Measurements from ENCODE around the gene CENPM. TPM values are rescaled to one million over a fixed set of nuclear protein-coding genes. Genes with fewer than 3 reads are reported as not detected.

The CENPM gene
- total RNA-seq, 1 experiment from 2014 or later: 39.8 TPM

DNA sequence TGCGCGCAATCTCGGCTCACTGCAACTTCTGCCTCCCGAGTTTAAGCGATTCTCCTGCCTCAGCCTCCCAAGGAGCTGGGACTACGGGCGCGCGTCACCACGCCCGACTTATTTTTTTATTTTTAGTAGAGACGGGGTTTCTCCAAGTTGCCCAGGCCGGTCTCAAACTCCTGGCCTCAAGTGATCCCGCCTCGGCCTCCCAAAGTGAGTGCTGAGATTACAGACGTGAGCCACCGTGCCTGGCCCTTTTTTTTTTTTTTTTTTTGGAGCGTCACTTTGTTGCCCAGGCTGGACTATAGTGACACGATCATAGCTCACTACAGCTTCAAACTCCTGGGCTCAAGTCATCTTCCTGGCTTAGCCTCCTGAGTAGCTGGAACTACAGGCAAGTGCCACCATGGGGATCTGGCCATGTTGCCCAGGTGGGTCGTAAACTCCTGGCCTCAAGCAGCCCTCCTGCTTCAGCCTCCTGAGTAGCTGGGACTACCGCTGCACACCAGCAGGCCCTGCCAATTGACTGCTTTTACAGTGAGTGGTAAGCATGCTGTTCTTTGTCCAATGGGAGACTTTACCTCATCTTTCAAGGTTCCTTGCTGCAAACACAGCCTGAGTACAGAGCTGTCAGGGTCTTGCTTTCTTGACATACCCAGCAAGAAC lies 600 bp upstream of the CENPM start:
- TF ChIP-seq SIN3A (IDR thresholded peaks at IDR 0.05; ENCODE audit: borderline replicate concordance, insufficient read depth, low read depth, low read length) (no peak), POLR2AphosphoS5 (IDR thresholded peaks at IDR 0.05; ENCODE audit: low read depth, low read length) (no peak), TCF7L2 (IDR thresholded peaks at IDR 0.05; ENCODE audit: low read depth, low read length) (no peak)
- TF ChIP-seq, protein P1, sequence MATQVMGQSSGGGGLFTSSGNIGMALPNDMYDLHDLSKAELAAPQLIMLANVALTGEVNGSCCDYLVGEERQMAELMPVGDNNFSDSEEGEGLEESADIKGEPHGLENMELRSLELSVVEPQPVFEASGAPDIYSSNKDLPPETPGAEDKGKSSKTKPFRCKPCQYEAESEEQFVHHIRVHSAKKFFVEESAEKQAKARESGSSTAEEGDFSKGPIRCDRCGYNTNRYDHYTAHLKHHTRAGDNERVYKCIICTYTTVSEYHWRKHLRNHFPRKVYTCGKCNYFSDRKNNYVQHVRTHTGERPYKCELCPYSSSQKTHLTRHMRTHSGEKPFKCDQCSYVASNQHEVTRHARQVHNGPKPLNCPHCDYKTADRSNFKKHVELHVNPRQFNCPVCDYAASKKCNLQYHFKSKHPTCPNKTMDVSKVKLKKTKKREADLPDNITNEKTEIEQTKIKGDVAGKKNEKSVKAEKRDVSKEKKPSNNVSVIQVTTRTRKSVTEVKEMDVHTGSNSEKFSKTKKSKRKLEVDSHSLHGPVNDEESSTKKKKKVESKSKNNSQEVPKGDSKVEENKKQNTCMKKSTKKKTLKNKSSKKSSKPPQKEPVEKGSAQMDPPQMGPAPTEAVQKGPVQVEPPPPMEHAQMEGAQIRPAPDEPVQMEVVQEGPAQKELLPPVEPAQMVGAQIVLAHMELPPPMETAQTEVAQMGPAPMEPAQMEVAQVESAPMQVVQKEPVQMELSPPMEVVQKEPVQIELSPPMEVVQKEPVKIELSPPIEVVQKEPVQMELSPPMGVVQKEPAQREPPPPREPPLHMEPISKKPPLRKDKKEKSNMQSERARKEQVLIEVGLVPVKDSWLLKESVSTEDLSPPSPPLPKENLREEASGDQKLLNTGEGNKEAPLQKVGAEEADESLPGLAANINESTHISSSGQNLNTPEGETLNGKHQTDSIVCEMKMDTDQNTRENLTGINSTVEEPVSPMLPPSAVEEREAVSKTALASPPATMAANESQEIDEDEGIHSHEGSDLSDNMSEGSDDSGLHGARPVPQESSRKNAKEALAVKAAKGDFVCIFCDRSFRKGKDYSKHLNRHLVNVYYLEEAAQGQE (IDR thresholded peaks at IDR 0.05; ENCODE audit: insufficient read depth in 1 of 2, low read depth in 2 of 2, low read length in 1 of 2): no peak
- TF ChIP-seq, protein P2, sequence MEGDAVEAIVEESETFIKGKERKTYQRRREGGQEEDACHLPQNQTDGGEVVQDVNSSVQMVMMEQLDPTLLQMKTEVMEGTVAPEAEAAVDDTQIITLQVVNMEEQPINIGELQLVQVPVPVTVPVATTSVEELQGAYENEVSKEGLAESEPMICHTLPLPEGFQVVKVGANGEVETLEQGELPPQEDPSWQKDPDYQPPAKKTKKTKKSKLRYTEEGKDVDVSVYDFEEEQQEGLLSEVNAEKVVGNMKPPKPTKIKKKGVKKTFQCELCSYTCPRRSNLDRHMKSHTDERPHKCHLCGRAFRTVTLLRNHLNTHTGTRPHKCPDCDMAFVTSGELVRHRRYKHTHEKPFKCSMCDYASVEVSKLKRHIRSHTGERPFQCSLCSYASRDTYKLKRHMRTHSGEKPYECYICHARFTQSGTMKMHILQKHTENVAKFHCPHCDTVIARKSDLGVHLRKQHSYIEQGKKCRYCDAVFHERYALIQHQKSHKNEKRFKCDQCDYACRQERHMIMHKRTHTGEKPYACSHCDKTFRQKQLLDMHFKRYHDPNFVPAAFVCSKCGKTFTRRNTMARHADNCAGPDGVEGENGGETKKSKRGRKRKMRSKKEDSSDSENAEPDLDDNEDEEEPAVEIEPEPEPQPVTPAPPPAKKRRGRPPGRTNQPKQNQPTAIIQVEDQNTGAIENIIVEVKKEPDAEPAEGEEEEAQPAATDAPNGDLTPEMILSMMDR (IDR thresholded peaks at IDR 0.05): no peak
- H3K4me1 ChIP-seq (ENCODE audit: control insufficient read depth, insufficient read depth, low read length): peaks cover 9% of the 10 kb centered on the region
- H3K36me3 ChIP-seq (ENCODE audit: control insufficient read depth, insufficient read depth, low read length): peaks cover 7% of the 10 kb centered on the region
- ChIA-PET POLR2A (interaction anchor here (0.6 to 1.2 kb wide), 4 partner anchors 8 to 508 kb away, joined by 3 to 11 read pairs (median 4); no protein-coding TSS in a partner anchor), CTCF (interaction anchor here (0.6 to 1.1 kb wide), 2 partner anchors 94 to 250 kb away, joined by 3 read pairs; no protein-coding TSS in a partner anchor)
- no peak for DNase-seq (ENCODE audit: low read depth, low spot score)
- no peaks in the 10 kb centered on the region for H3K9me3 ChIP-seq (ENCODE audit: control insufficient read depth, insufficient read depth, low read depth, low read length)
- peak overlapping the region; percentile 86 for H3K27ac ChIP-seq (ENCODE audit: low read length)
- BruUV-seq (replicated peaks): no TSS peak
- in situ Hi-C loops (cut with HindIII; ENCODE audit: low pct_unique_long_range_greater_than_20kb, low sequenced_read_pairs): no loop called here
- intact Hi-C loops (cut with micrococcal nuclease; ENCODE audit: unreplicated experiment): no loop called here
- peak overlapping the region; percentile 69 to 82 for H3K4me3 ChIP-seq (ENCODE audit: low read depth in 2 of 2, low read length in 2 of 2)
- H3K27me3 ChIP-seq (ENCODE audit: control insufficient read depth, insufficient read depth, low read length): no peaks in the 10 kb centered on the region
- no peak for ATAC-seq

DNA sequence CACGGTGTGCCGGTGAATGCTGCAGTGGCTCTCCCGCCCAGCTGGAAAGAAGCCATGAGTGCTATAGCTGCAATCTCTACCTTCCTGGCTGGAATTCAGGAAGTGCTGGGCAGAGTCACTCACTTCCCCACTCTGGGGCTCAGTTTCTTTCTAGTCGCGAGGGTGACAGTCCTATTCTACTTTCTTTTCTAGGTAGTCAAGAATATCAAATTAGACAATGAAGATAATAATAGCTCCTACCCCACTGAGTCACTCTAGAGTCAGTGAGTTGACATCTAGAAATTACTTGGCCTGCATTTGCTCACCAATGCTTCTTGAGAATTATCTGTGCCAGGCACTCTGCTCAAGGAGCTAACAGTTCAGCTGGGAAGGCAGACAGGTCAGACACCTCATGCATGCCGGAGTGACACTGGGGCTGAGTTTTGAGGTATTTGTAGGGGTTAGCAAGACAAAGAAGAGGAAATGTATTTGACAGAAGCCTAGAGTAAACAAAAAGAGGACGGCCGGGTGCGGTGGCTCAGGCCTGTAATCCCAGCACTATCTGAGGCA lies 3.2 kb downstream of the CENPM start:
- Histone ChIP-seq H3K27me3 (ENCODE audit: control insufficient read depth, insufficient read depth, low read length) (no peaks in the 10 kb centered on the region), H3K9me3 (ENCODE audit: control insufficient read depth, insufficient read depth, low read depth, low read length) (no peaks in the 10 kb centered on the region), H3K4me1 (ENCODE audit: control insufficient read depth, insufficient read depth, low read length) (peaks cover 9% of the 10 kb centered on the region), H3K36me3 (ENCODE audit: control insufficient read depth, insufficient read depth, low read length) (peaks cover 7% of the 10 kb centered on the region), H3K27ac (ENCODE audit: low read length) (no peak overlapping the region), H3K4me3 (ENCODE audit: low read depth in 2 of 2, low read length in 2 of 2) (no peak overlapping the region)
- BruUV-seq (replicated peaks): no TSS peak
- ChIA-PET POLR2A (no interaction called here), CTCF (no interaction called here)
- intact Hi-C loops (cut with micrococcal nuclease; ENCODE audit: unreplicated experiment) (loop anchor here (5.0 kb wide), 1 partner anchor 246 kb away; the partner anchor contains the start of gene MEI1), in situ Hi-C loops (cut with HindIII; ENCODE audit: low pct_unique_long_range_greater_than_20kb, low sequenced_read_pairs) (no loop called here)
- no peak for DNase-seq (ENCODE audit: low read depth, low spot score)
- TF ChIP-seq, protein P1 (IDR thresholded peaks at IDR 0.05; ENCODE audit: insufficient read depth in 1 of 2, low read depth in 2 of 2, low read length in 1 of 2): no peak
- TF ChIP-seq TCF7L2 (IDR thresholded peaks at IDR 0.05; ENCODE audit: low read depth, low read length) (no peak), POLR2AphosphoS5 (IDR thresholded peaks at IDR 0.05; ENCODE audit: low read depth, low read length) (no peak)
- TF ChIP-seq, protein P2 (IDR thresholded peaks at IDR 0.05): no peak
- ATAC-seq: no peak

Measured in Panc1 (cell line).